GM12878 (cell line): ENCODE data around the gene AKT3. TPM values are rescaled to one million over a fixed set of nuclear protein-coding genes. Genes with fewer than 3 reads are reported as not detected.

Experiments
- ATAC-seq: fragments of 200-7000 bp; cut with Tn5 transposase; 3 replicates; pipeline ENCODE4 v1.9.1; 2020; ENCODE audit warnings: mild to moderate bottlenecking, moderate library complexity
- BruUV-seq: library from RNA; stranded (reverse); fragments of 400-500 nt; replicated peaks from 2 replicates; lab custom pipeline; 2021; lab: Mats Ljungman, UMichigan
- CTCF ChIA-PET: fragments of 300-600 bp; sonication (Branson Sonifier 250); formaldehyde crosslinking; extraction: SDS; loops from one replicate; lab custom pipeline; 2021; ENCODE audit warnings: inconsistent platforms; lab: Yijun Ruan, JAX
- POLR2A ChIA-PET: fragments of 350-600 bp; formaldehyde crosslinking; extraction: SDS; loops from one replicate; lab custom pipeline; 2021; ENCODE audit warnings: inconsistent platforms; lab: Charles Lee
- RAD21 ChIA-PET: fragments of 300-600 bp; sonication (Branson Sonifier 250); formaldehyde crosslinking; loops from one replicate; lab custom pipeline; 2023; ENCODE audit warnings: antibody characterized with exemption; ENCODE audit not compliant: unreplicated experiment; lab: Charles Lee
- SMC1A ChIA-PET: fragments of 300-600 bp; sonication (Branson Sonifier 250); formaldehyde crosslinking; loops from one replicate; lab custom pipeline; 2023; ENCODE audit not compliant: unreplicated experiment, uncharacterized antibody; lab: Charles Lee
- DNase-seq: peaks from one replicate; pipeline ENCODE4 v3.0.0-alpha.2; 2011; ENCODE audit warnings: low read depth, low spot score
- FAIRE-seq: peaks from 3 replicates; lab custom pipeline; 2011; peaks lifted over from hg19 to GRCh38; lab: Jason Lieb, UNC
- H2AFZ ChIP-seq: 2 replicates; pipeline ENCODE4 v1.6.0; 2011; ENCODE audit warnings: low read depth, low read length, control low read depth; ENCODE audit not compliant: control insufficient read depth
- H3K27ac ChIP-seq: 2 replicates; pipeline ENCODE4 v1.5.1; 2011; ENCODE audit warnings: control low read depth; ENCODE audit not compliant: control insufficient read depth, insufficient read depth
- H3K27me3 ChIP-seq, 2 experiments: replicated peaks in 1 of 2; 2 replicates each; pipeline versions ENCODE4 v1.6.0 to v1.6.1; 2011; ENCODE audit warnings: low read length in 1 of 2; ENCODE audit not compliant: control insufficient read depth in 2 of 2, insufficient read depth in 2 of 2
- H3K36me3 ChIP-seq, 2 experiments: 2 replicates each; pipeline ENCODE4 v1.5.1; 2011; ENCODE audit warnings: low read length in 1 of 2; ENCODE audit not compliant: control insufficient read depth in 2 of 2, insufficient read depth in 2 of 2
- H3K4me1 ChIP-seq: 2 replicates; pipeline ENCODE4 v1.6.1; 2011; ENCODE audit warnings: mild to moderate bottlenecking, low read length, moderate library complexity, mixed read lengths; ENCODE audit not compliant: control insufficient read depth, insufficient read depth
- H3K4me2 ChIP-seq: 2 replicates; pipeline ENCODE4 v1.6.0; 2011; ENCODE audit warnings: control low read depth; ENCODE audit not compliant: control insufficient read depth, insufficient read depth
- H3K4me3 ChIP-seq: fragments of 200-600 bp; sonication (generic); 2 replicates; pipeline ENCODE4 v1.5.1; 2016
- H3K79me2 ChIP-seq: 2 replicates; pipeline ENCODE4 v1.6.0; 2011; ENCODE audit warnings: low read length; ENCODE audit not compliant: control insufficient read depth, insufficient read depth
- H3K9ac ChIP-seq: 2 replicates; pipeline ENCODE4 v1.8.0; 2011; ENCODE audit warnings: low read length, control low read depth, mixed read lengths; ENCODE audit not compliant: control insufficient read depth, insufficient read depth
- H3K9me3 ChIP-seq: replicated peaks from 3 replicates; pipeline ENCODE4 v1.5.1; 2011; ENCODE audit warnings: mild to moderate bottlenecking, low read length; ENCODE audit not compliant: control insufficient read depth, insufficient read depth
- H4K20me1 ChIP-seq: 2 replicates; pipeline ENCODE4 v1.6.0; 2011; ENCODE audit not compliant: control insufficient read depth, insufficient read depth
- CUX1 ChIP-seq: IDR thresholded peaks from 2 replicates; pipeline ENCODE4 v1.6.1; 2012; ENCODE audit warnings: improper control_type of control experiment, low read depth, low read length; ENCODE audit not compliant: insufficient replicate concordance
- FOXM1 ChIP-seq: IDR thresholded peaks from 2 replicates; pipeline ENCODE4 v1.6.1; 2012; ENCODE audit warnings: low read depth, mild to moderate bottlenecking, inconsistent platforms, low read length, moderate library complexity
- JUND ChIP-seq: IDR thresholded peaks from 2 replicates; pipeline ENCODE4 v1.6.1; 2012; ENCODE audit warnings: low read depth, mild to moderate bottlenecking, low read length, improper control_type of control experiment, moderate library complexity
- NFIC ChIP-seq: IDR thresholded peaks from 2 replicates; pipeline ENCODE4 v1.6.1; 2012; ENCODE audit warnings: low read depth, mild to moderate bottlenecking, inconsistent platforms, low read length, moderate library complexity
- NKRF ChIP-seq: fragments of 450-650 bp; conservative IDR thresholded peaks from 2 replicates; pipeline ENCODE4 v1.6.1; 2017; ENCODE audit warnings: mild to moderate bottlenecking, moderate library complexity
- PAX8 ChIP-seq: fragments of 450-650 bp; IDR thresholded peaks from 2 replicates; pipeline ENCODE4 v1.6.1; 2017; ENCODE audit warnings: mild to moderate bottlenecking, moderate library complexity
- RCOR1 ChIP-seq: conservative IDR thresholded peaks from 2 replicates; pipeline ENCODE4 v1.6.1; 2012; ENCODE audit warnings: low read depth, low read length, improper control_type of control experiment
- SMC3 ChIP-seq: IDR thresholded peaks from 2 replicates; pipeline ENCODE4 v1.6.1; 2011; ENCODE audit warnings: low read length, improper control_type of control experiment, borderline replicate concordance
- STAT3 ChIP-seq: IDR thresholded peaks from 2 replicates; pipeline ENCODE4 v1.6.1; 2011; ENCODE audit warnings: low read depth, low read length, improper control_type of control experiment
- WGBS: methylation state at CpG from one replicate; pipeline ENCODE4 v1.1.6; 2016; ENCODE audit warnings: low lambda C conversion rate; ENCODE audit not compliant: insufficient replicate concordance, insufficient coverage; ENCODE audit errors: missing lambda C conversion rate; 5-methylcytosine and 5-hydroxymethylcytosine counted together
- in situ Hi-C: fragments of 300-500 bp; cut with MboI; formaldehyde crosslinking; loops from 9 replicates; pipeline ENCODE4 v1.14.3; 2018; ENCODE audit warnings: mixed read lengths
- intact Hi-C: fragments of 100-400 bp; cut with micrococcal nuclease; formaldehyde crosslinking; loops from one replicate; pipeline ENCODE4 v1.14.2; 2022; ENCODE audit not compliant: unreplicated experiment
- polyA plus RNA-seq, 11 experiments: library from polyadenylated mRNA; depleted of rRNA in 4 of 11; unstranded in 6 of 11; stranded (reverse) in 5 of 11; fragments of >200 nt; fragmentation: Nextera tagmentation in 4 of 11; fragmentation: Illumina TruSeq in 1 of 11; extraction: Ambion mirVana in 4 of 11; extraction: Trizol in 1 of 11; gene quantifications; 1 replicate in 1 of 11; 2 replicates in 10 of 11; pipeline versions ENCODE4 v1.2.1 to v1.2.3, GENCODE V29; 2011 to 2016; ENCODE audit warnings: inconsistent platforms in 2 of 11, missing spikeins in 2 of 11, low read depth in 1 of 11
- total RNA-seq, 4 experiments: library from RNA; depleted of rRNA in 3 of 4; stranded (reverse); fragments of >200 nt in 3 of 4; fragmentation: Illumina TruSeq in 1 of 4; extraction: Trizol in 1 of 4; gene quantifications; 2 replicates each; pipeline versions ENCODE4 v1.2.1 to v1.2.3, GENCODE V29; 2013 to 2021

The AKT3 gene
- total and polyA plus RNA-seq, 10 of the 15 experiments (the other 5 are each of a cell fraction or from before 2014, with no cell fraction given), result 0.03 to 0.56 (median 0.19) TPM

GRCh38 chr1:243490748-243491686, 359.0 kb downstream of the AKT3 start (continued):
- no peak for TF ChIP-seq STAT3
- TF ChIP-seq NKRF, result no peak
- no peak for TF ChIP-seq PAX8
- TF ChIP-seq SMC3, result no peak

- TF ChIP-seq JUND, result no peak
- no peak for TF ChIP-seq RCOR1
- no peak for TF ChIP-seq FOXM1
- TF ChIP-seq NFIC, result no peak
- TF ChIP-seq CUX1, result no peak
- TF ChIP-seq, all 136 proteins: peak for 0
- Histone ChIP-seq H3K4me1 (no peaks in the 10 kb centered on the region), H3K27me3 (no peaks in the 10 kb centered on the region), H4K20me1 (no peaks in the 10 kb centered on the region), H3K9ac (no peak overlapping the region), H3K79me2 (no peaks in the 10 kb centered on the region), H3K4me2 (no peak overlapping the region), H3K4me3 (no peak overlapping the region), H3K27ac (no peak overlapping the region), H3K36me3 (no peaks in the 10 kb centered on the region; a peak in 1 of 4 replicates), H3K9me3 (no peaks in the 10 kb centered on the region), H2AFZ (no peak overlapping the region)
- WGBS, result 94% methylated on average over 21 of the region's 21 CpGs
- BruUV-seq, result no TSS peak
- ChIA-PET POLR2A (no interaction called here), CTCF (no interaction called here), RAD21 (no interaction called here), SMC1A (no interaction called here)
- in situ Hi-C loops, result no loop called here
- no peak for DNase-seq
- no peak for ATAC-seq
- intact Hi-C loops, result no loop called here
- FAIRE-seq, result no peak
These were observed 360.1 kb downstream of the AKT3 start for GRCh38 chr1:243489681-243490546.
